Lower leg skin (tissue), 4 donors: Measurements from ENCODE around the gene SAMD8. TPM values are rescaled to one million over a fixed set of nuclear protein-coding genes. Genes with fewer than 3 reads are reported as not detected.

ENCODE experiments used
- DNase-seq, 2 donors: peaks; one replicate each; pipeline ENCODE4 v3.0.0-alpha.2; 2019; ENCODE audit warnings: low spot score in 2 of 2
- H3K4me3 ChIP-seq: fragments of 200-600 bp; sonication (generic); 2 replicates; pipeline ENCODE4 v1.5.1; 2017; ENCODE audit warnings: mild to moderate bottlenecking, low read depth; ENCODE audit not compliant: poor library complexity, severe bottlenecking
- POLR2A ChIP-seq, 2 donors: fragments of 450-650 bp; IDR thresholded peaks; one replicate each; pipeline ENCODE4 v1.6.1; 2016 to 2017; ENCODE audit warnings: antibody characterized with exemption in 2 of 2, mild to moderate bottlenecking in 1 of 2, moderate library complexity in 1 of 2
- WGBS, 2 donors: methylation state at CpG; one replicate each; pipeline ENCODE4 v1.1.5; 2018; 5-methylcytosine and 5-hydroxymethylcytosine counted together
- intact Hi-C: fragments of 100-400 bp; cut with DNase I; formaldehyde crosslinking; loops from one replicate; pipeline ENCODE4 v1.15.0; 2023; ENCODE audit warnings: low total_unique reads
- total RNA-seq, 4 donors: library from RNA; depleted of rRNA; stranded (reverse); fragments of >200 nt; gene quantifications; one replicate each; pipeline ENCODE4 v1.1.0, GENCODE V29; 2016
- TF ChIP-seq, protein P1 (sequence below), 3 donors: fragments of 450-650 bp; IDR thresholded peaks; one replicate each; pipeline ENCODE4 v1.5.1; 2016; ENCODE audit warnings: antibody characterized with exemption in 3 of 3, mild to moderate bottlenecking in 3 of 3, moderate library complexity in 2 of 3

Gene SAMD8
- total RNA-seq, 4 donors from 2014 or later: 17.4 to 26.4 (median 23.2) TPM

DNA sequence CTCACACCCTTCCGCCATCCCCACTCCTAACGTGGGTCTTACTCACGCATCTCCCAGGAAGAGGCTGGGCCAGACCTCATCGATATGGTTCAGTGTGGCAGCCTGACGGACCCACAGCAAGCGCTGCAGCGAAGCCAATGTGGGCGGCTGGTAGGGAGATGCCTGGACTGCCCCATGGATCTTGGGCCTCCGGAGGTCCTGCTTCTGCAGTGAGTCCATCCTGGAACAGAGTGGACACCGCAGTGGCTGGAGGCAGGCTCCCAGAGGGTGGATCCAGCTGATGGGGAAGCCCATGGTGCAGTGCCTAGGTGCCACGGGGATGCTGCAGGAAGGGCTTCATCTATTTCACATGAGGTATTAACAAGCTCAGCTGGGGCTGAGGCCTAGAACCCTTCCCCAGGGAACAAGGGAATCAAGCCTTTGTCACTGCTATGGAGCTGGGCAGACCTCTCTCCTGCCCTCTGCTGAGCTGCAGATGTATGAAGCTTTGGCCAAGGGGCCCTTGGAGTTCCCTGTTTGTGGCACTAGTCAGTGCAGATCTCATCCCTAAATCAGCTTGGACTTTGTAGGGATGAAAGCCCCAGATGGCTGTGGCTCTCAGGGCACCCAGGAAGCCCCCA is 13.7 kb upstream of the SAMD8 start:
- intact Hi-C loops: loop anchor here (5.0 kb wide), 1 partner anchor 855 kb away; no protein-coding TSS in a partner anchor
- WGBS, 2 donors: 96 to 97% methylated on average over 10 to 11 of the region's 11 CpGs
- DNase-seq: no peak

DNA sequence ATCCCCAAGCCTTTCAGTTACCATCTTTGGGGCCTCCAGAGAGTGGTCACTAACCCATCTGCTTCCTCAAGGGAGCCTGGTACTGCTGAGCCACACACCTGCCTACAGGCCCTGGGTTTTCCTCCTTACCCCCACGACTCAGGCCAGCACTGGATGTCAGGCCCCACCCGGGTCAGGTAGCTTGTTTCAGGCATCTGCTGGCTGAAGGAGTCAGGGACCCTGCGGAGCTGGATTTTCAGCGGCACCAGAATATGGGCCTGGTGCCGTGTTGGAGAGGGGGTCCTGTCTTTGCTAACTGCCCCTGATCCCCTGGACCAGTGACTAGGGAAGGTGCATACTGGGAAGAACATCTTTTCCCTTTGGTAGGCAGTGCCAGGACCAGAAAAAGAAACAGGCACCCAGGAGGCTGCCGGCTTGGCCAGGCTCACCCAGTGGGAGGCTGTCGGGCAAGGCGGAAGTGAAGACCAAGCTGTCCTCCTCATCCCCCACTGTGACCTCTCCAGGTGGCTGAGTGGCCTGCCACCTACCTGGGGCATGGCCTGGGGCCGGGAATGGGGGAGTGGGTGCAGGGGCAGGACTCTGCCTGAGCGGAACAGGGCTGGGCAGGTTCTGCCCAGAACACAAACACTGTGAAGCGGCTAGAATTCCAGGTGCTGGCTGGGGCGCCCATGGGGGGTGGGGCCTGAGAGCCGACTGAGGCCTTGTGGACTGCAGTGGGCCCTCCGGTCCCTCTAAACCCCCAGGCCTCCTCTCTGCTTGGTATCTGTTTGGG is 12.4 kb upstream of the SAMD8 start:
- no peak overlapping the region for H3K4me3 ChIP-seq
- TF ChIP-seq, protein P1, sequence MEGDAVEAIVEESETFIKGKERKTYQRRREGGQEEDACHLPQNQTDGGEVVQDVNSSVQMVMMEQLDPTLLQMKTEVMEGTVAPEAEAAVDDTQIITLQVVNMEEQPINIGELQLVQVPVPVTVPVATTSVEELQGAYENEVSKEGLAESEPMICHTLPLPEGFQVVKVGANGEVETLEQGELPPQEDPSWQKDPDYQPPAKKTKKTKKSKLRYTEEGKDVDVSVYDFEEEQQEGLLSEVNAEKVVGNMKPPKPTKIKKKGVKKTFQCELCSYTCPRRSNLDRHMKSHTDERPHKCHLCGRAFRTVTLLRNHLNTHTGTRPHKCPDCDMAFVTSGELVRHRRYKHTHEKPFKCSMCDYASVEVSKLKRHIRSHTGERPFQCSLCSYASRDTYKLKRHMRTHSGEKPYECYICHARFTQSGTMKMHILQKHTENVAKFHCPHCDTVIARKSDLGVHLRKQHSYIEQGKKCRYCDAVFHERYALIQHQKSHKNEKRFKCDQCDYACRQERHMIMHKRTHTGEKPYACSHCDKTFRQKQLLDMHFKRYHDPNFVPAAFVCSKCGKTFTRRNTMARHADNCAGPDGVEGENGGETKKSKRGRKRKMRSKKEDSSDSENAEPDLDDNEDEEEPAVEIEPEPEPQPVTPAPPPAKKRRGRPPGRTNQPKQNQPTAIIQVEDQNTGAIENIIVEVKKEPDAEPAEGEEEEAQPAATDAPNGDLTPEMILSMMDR (IDR thresholded peaks at IDR 0.05): no peak
- no peak for TF ChIP-seq POLR2A (IDR thresholded peaks at IDR 0.05)
- intact Hi-C loops: loop anchor here (5.0 kb wide), 1 partner anchor 857 kb away; no protein-coding TSS in a partner anchor
- DNase-seq: no peak
- 84 to 89% methylated on average over 11 to 13 of the region's 14 CpGs for WGBS, 2 donors

More for the DNA sequence above, 13.7 kb upstream of the SAMD8 start:
- TF ChIP-seq, protein P1 (IDR thresholded peaks at IDR 0.05): no peak
- TF ChIP-seq POLR2A (IDR thresholded peaks at IDR 0.05): no peak
- H3K4me3 ChIP-seq: no peak overlapping the region

DNA sequence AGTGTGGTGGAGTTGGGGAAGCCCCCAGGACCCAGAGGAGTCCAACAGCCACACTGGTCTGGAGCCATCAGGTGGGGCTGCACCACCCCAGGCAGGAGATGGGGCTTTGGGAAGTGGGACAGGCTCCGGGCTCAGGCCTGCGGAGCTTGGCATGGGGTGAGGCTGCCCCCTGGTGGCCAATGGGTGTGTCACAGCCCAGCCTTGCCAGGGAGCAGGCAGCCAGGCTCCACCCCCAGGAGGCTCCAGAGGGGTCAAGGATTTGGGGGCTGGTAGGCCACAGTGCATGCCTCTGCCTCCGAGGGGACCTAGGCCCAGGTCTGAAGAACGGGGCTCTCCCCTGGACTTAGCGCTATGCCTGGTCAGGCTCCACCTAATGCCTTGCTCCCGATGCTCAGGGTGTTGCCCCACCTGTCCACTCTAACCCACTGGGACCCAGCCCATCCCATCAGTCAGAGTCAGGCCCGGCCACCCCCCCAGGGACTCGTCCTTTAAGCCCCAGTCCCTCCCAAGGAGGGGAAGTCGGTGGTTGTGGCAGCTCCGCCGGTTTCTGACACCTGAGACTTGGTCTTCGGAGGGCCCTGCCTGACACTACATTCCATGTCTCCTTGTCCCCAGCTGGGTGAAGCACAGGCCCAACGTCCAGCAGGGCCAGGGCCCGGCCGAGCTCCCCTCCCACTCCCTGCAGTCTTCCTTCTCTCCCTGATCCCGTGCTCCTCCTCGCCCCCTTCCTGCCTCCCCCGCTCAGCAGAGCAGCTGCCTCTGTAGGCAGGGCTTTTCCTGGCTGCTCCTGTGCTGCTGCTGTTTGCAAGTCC is 11.3 kb upstream of the SAMD8 start:
- 32 to 39% methylated on average over 13 to 16 of the region's 18 CpGs for WGBS, 2 donors
- peak; percentile 54 to 95 for DNase-seq
- intact Hi-C loops: loop anchor here (5.0 to 10.0 kb wide), 2 partner anchors 835 to 858 kb away; no protein-coding TSS in a partner anchor
- TF ChIP-seq, protein P1 (IDR thresholded peaks at IDR 0.05): peak in 2 of 3 donors; percentile 43 to 88
- no peak for TF ChIP-seq POLR2A (IDR thresholded peaks at IDR 0.05)
- H3K4me3 ChIP-seq: no peak overlapping the region

DNA sequence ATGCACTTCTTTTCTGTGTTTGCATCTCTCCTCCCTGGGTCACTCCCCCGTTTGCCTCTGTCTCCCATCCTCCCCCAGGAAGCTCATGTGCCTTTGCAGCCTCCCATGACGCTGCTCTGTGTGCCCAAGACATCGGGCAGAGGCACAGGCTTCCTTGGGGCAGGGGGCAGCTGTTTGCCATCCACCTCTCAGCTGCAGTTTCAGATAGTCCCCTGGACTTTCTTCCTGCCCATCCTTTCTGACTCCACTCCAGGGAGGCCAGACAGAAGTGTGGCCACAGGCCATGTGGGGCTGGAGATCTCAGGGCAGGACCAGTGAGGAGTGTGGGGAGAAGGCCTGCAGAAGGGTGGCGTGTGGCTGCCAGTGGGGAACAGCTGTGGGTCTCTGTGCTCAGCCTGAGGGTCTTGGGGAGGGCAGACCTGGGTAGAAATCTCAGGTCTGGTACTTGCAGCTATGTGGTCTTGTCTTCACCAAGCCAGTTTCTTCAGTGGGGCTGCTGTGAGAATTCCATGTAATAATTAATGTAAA is 10.6 kb upstream of the SAMD8 start:
- intact Hi-C loops: loop anchor here (10.0 kb wide), 1 partner anchor 836 kb away; no protein-coding TSS in a partner anchor
- no peak for DNase-seq
- TF ChIP-seq, protein P1 (IDR thresholded peaks at IDR 0.05): no peak
- TF ChIP-seq POLR2A (IDR thresholded peaks at IDR 0.05): no peak
- WGBS, 2 donors: 85 to 93% methylated on average over 4 of the region's 4 CpGs
- no peak overlapping the region for H3K4me3 ChIP-seq
